GM12891 (cell line): ENCODE results near the gene DLG5.

Source experiments
- PAX5 ChIP-seq: IDR thresholded peaks from 2 replicates; pipeline ENCODE4 v1.6.1; 2011; ENCODE audit warnings: low read length, moderate library complexity, mild to moderate bottlenecking; ENCODE audit not compliant: insufficient read depth, severe bottlenecking
- POLR2A ChIP-seq: IDR thresholded peaks from 2 replicates; pipeline ENCODE4 v1.6.1; 2011; ENCODE audit warnings: low read depth, low read length, control low read depth
- POLR2AphosphoS5 ChIP-seq: IDR thresholded peaks from 2 replicates; pipeline ENCODE4 v1.6.1; 2011; ENCODE audit warnings: low read depth, low read length, control low read depth
- POU2F2 ChIP-seq: IDR thresholded peaks from 2 replicates; pipeline ENCODE4 v1.6.1; 2011; ENCODE audit warnings: low read depth, mild to moderate bottlenecking, control low read depth, low read length, moderate library complexity
- SPI1 ChIP-seq: IDR thresholded peaks from 2 replicates; pipeline ENCODE4 v1.6.1; 2011; ENCODE audit warnings: low read depth, low read length, control low read depth
- TAF1 ChIP-seq: IDR thresholded peaks from 2 replicates; pipeline ENCODE4 v1.6.1; 2011; ENCODE audit warnings: low read depth, low read length, control low read depth

GRCh38 chr10:77821036-77821435, 105.5 kb downstream of the DLG5 start:
- TF ChIP-seq POLR2A: no peak
- no peak for TF ChIP-seq POLR2AphosphoS5
- TF ChIP-seq TAF1: no peak
- no peak for TF ChIP-seq PAX5
- no peak for TF ChIP-seq POU2F2
- TF ChIP-seq SPI1: no peak
